GM06990 (cell line): Measurements from ENCODE around the gene PSMG3.

Experiments used
- DNase-seq: peaks from one replicate; pipeline ENCODE4 v3.0.0-alpha.2; 2011; ENCODE audit not compliant: insufficient read length; ENCODE audit errors: extremely low read depth
- H3K27me3 ChIP-seq: replicated peaks from 2 replicates; pipeline ENCODE4 v1.6.0; 2011; ENCODE audit warnings: low read length; ENCODE audit not compliant: control insufficient read depth, insufficient read depth
- H3K36me3 ChIP-seq: 2 replicates; pipeline ENCODE4 v1.5.1; 2011; ENCODE audit warnings: low read length; ENCODE audit not compliant: control insufficient read depth, insufficient read depth
- H3K4me3 ChIP-seq: replicated peaks from 2 replicates; pipeline ENCODE4 v1.5.1; 2011; ENCODE audit warnings: low read depth, mild to moderate bottlenecking, control low read depth, low read length
- TF ChIP-seq, protein P1 (sequence below): IDR thresholded peaks from 2 replicates; pipeline ENCODE4 v1.5.1; 2011; ENCODE audit warnings: low read length, control low read depth, mild to moderate bottlenecking, inconsistent platforms; ENCODE audit not compliant: insufficient read depth, poor library complexity, severe bottlenecking

The PSMG3 gene

DNA sequence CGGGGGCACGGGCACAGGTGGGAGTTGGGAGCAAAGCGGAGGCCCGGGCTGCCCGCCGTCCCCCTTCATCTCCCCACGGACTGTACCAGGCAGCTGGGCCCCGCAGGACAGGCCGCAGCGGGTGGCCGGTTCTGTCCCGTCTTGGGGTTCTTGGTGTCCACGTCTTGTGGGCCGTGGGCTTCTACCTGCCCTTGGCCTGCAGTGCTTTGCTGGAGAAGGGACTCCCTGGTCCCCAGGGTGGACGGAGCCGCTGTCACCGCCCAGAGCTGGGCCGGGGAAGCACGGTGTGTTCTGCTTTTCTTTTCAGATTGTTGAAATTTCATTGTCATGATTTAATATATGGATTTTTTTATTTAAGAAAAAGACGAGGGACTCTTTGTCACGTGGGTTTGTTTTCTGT is 27.5 kb downstream of the PSMG3 start:
- DNase-seq: peak; percentile 6
- no peak overlapping the region for H3K4me3 ChIP-seq
- H3K36me3 ChIP-seq: peaks cover 19% of the 10 kb centered on the region
- TF ChIP-seq, protein P1, sequence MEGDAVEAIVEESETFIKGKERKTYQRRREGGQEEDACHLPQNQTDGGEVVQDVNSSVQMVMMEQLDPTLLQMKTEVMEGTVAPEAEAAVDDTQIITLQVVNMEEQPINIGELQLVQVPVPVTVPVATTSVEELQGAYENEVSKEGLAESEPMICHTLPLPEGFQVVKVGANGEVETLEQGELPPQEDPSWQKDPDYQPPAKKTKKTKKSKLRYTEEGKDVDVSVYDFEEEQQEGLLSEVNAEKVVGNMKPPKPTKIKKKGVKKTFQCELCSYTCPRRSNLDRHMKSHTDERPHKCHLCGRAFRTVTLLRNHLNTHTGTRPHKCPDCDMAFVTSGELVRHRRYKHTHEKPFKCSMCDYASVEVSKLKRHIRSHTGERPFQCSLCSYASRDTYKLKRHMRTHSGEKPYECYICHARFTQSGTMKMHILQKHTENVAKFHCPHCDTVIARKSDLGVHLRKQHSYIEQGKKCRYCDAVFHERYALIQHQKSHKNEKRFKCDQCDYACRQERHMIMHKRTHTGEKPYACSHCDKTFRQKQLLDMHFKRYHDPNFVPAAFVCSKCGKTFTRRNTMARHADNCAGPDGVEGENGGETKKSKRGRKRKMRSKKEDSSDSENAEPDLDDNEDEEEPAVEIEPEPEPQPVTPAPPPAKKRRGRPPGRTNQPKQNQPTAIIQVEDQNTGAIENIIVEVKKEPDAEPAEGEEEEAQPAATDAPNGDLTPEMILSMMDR: no peak
- no peaks in the 10 kb centered on the region for H3K27me3 ChIP-seq

- Histone ChIP-seq H3K36me3 (peaks cover 22% of the 10 kb centered on the region), H3K4me3 (no peak overlapping the region), H3K27me3 (no peaks in the 10 kb centered on the region)
- TF ChIP-seq, protein P1: no peak
- peak; percentile 6 for DNase-seq
These were observed 28.2 kb downstream of the PSMG3 start for GRCh38 chr7:1541431-1542162.

GRCh38 chr7:1540776-1541271 is 29.0 kb downstream of the PSMG3 start:
- H3K36me3 ChIP-seq: peaks cover 22% of the 10 kb centered on the region
- no peaks in the 10 kb centered on the region for H3K27me3 ChIP-seq
- H3K4me3 ChIP-seq: no peak overlapping the region
- TF ChIP-seq, protein P1: no peak
- peak; percentile 10 for DNase-seq

- TF ChIP-seq, protein P1: no peak
- Histone ChIP-seq H3K27me3 (no peaks in the 10 kb centered on the region), H3K4me3 (no peak overlapping the region), H3K36me3 (peaks cover 25% of the 10 kb centered on the region)
- DNase-seq: no peak
These were observed 29.7 kb downstream of the PSMG3 start for GRCh38 chr7:1539882-1540775.

- no peak for DNase-seq
- TF ChIP-seq, protein P1: no peak
- Histone ChIP-seq H3K27me3 (no peaks in the 10 kb centered on the region), H3K36me3 (peaks cover 25% of the 10 kb centered on the region), H3K4me3 (no peak overlapping the region)
These were observed 30.5 kb downstream of the PSMG3 start for GRCh38 chr7:1539181-1539881.
